IMR-90 (cell line): ENCODE data around the gene CWF19L1.

ENCODE experiments used
- FOS ChIP-seq: fragments of 150-350 bp; IDR thresholded peaks from 2 replicates; pipeline ENCODE4 v1.6.1; 2016; ENCODE audit warnings: low read depth, low read length
- MXI1 ChIP-seq: IDR thresholded peaks from 2 replicates; pipeline ENCODE4 v1.6.1; 2012; ENCODE audit warnings: low read depth, mild to moderate bottlenecking, low read length, moderate library complexity, borderline replicate concordance
- NFE2L2 ChIP-seq: fragments of 150-350 bp; IDR thresholded peaks from 2 replicates; pipeline ENCODE4 v1.6.1; 2016; ENCODE audit warnings: low read depth, mild to moderate bottlenecking, low read length
- POLR2A ChIP-seq: IDR thresholded peaks from 2 replicates; pipeline ENCODE4 v1.6.1; 2012; ENCODE audit warnings: mild to moderate bottlenecking, low read depth, low read length
- RAD21 ChIP-seq: IDR thresholded peaks from 2 replicates; pipeline ENCODE4 v1.6.1; 2012; ENCODE audit warnings: low read length, improper control_type of control experiment
- RFX5 ChIP-seq: IDR thresholded peaks from 2 replicates; pipeline ENCODE4 v1.8.0; 2012; ENCODE audit warnings: low read depth, mild to moderate bottlenecking, low read length, moderate library complexity
- SMC3 ChIP-seq: fragments of 150-350 bp; IDR thresholded peaks from 2 replicates; pipeline ENCODE4 v1.6.1; 2016; ENCODE audit warnings: low read depth, mild to moderate bottlenecking, antibody characterized with exemption, low read length, moderate library complexity
- TF ChIP-seq, protein P1 (sequence below): conservative IDR thresholded peaks from 2 replicates; pipeline ENCODE4 v1.5.1; 2012; ENCODE audit warnings: mild to moderate bottlenecking, low read depth, low read length, improper control_type of control experiment

DNA sequence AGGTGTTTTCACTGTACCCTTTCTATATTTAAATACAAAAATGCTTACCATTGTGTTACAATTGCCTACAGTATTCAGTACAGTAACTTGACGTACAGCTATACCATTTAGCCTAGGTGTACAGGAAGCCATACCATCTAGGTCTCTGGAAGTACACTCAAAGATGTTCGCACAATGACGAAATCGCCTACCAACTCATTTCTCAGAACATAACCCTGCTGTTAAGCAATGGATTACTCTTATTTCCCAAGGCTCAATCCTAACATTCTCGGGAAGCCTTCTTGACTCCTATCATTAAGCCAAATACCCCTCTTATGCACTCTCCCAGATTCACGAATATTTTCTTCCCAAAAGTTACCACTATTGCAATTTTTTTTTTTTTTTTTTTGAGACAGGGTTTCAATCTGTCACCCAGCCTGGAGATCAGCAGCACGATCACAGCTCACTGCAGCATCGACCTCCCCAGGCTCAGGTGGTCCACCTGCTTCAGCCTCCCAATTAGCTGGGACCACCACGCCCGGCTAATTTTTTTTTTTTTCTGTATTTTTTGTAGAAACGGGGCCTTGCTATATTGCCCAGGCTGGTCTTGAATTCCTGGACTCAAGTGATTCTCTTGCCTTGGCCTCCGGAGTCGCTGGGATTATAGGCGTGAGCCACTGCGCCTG is 1.5 kb downstream of the CWF19L1 start:
- TF ChIP-seq RFX5 (no peak), MXI1 (no peak), NFE2L2 (no peak), RAD21 (no peak), FOS (no peak), POLR2A (no peak), SMC3 (no peak)
- TF ChIP-seq, protein P1, sequence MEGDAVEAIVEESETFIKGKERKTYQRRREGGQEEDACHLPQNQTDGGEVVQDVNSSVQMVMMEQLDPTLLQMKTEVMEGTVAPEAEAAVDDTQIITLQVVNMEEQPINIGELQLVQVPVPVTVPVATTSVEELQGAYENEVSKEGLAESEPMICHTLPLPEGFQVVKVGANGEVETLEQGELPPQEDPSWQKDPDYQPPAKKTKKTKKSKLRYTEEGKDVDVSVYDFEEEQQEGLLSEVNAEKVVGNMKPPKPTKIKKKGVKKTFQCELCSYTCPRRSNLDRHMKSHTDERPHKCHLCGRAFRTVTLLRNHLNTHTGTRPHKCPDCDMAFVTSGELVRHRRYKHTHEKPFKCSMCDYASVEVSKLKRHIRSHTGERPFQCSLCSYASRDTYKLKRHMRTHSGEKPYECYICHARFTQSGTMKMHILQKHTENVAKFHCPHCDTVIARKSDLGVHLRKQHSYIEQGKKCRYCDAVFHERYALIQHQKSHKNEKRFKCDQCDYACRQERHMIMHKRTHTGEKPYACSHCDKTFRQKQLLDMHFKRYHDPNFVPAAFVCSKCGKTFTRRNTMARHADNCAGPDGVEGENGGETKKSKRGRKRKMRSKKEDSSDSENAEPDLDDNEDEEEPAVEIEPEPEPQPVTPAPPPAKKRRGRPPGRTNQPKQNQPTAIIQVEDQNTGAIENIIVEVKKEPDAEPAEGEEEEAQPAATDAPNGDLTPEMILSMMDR = no peak
